H1 (cell line): ENCODE measurements around the gene SLC22A6.

Experiments
- BCL11A ChIP-seq, 2 experiments: IDR thresholded peaks; one replicate each; pipeline ENCODE4 v1.6.1; 2011; ENCODE audit warnings: low read depth in 2 of 2, low read length in 2 of 2, mild to moderate bottlenecking in 2 of 2
- BRCA1 ChIP-seq: IDR thresholded peaks from 2 replicates; pipeline ENCODE4 v1.6.1; 2012; ENCODE audit warnings: low read depth, low read length, improper control_type of control experiment
- CBX8 ChIP-seq: fragments of 300-800, 300-1000 bp; sonication (generic); IDR thresholded peaks from 2 replicates; pipeline ENCODE4 v1.7.1; 2016; ENCODE audit warnings: low read depth, low read length, borderline replicate concordance
- EGR1 ChIP-seq: IDR thresholded peaks from 2 replicates; pipeline ENCODE4 v1.6.1; 2011; ENCODE audit warnings: low read depth, low read length, borderline replicate concordance
- EZH2 ChIP-seq: fragments of 200-600 bp; sonication (generic); IDR thresholded peaks from 2 replicates; pipeline ENCODE4 v1.7.1; 2012; ENCODE audit warnings: low read depth, mild to moderate bottlenecking, moderate library complexity, low read length, inconsistent platforms; ENCODE audit not compliant: severe bottlenecking
- FOSL1 ChIP-seq: IDR thresholded peaks from 2 replicates; pipeline ENCODE4 v1.6.1; 2011; ENCODE audit warnings: mild to moderate bottlenecking, low read depth, low read length, moderate library complexity; ENCODE audit not compliant: insufficient read depth
- MAFK ChIP-seq: IDR thresholded peaks from 2 replicates; pipeline ENCODE4 v1.6.1; 2012; ENCODE audit warnings: low read depth, mild to moderate bottlenecking, improper control_type of control experiment, low read length
- POLR2A ChIP-seq, 2 experiments: IDR thresholded peaks; 1 replicate in 1 of 2; 2 replicates in 1 of 2; pipeline ENCODE4 v1.6.1; 2011; ENCODE audit warnings: low read depth in 2 of 2, low read length in 2 of 2, mild to moderate bottlenecking in 2 of 2; ENCODE audit errors: control extremely low read depth in 1 of 2
- POLR2AphosphoS5 ChIP-seq: IDR thresholded peaks from 2 replicates; pipeline ENCODE4 v1.6.1; 2011; ENCODE audit warnings: low read depth, low read length
- RFX5 ChIP-seq: IDR thresholded peaks from 2 replicates; pipeline ENCODE4 v1.6.1; 2011; ENCODE audit warnings: low read depth, low read length, improper control_type of control experiment, borderline replicate concordance
- SIRT6 ChIP-seq: IDR thresholded peaks from one replicate; pipeline ENCODE4 v1.7.1; 2012; ENCODE audit warnings: low read length, inconsistent platforms
- SP1 ChIP-seq: IDR thresholded peaks from 2 replicates; pipeline ENCODE4 v1.6.1; 2011; ENCODE audit warnings: low read depth, low read length
- TF ChIP-seq, protein P1 (sequence below), 3 experiments: IDR thresholded peaks; 1 replicate in 2 of 3; 2 replicates in 1 of 3; pipeline versions ENCODE4 v1.5.1 to v1.6.1; 2011; ENCODE audit warnings: low read length in 3 of 3, mild to moderate bottlenecking in 3 of 3, inconsistent platforms in 2 of 3, low read depth in 1 of 3, moderate library complexity in 1 of 3; ENCODE audit not compliant: insufficient read depth in 1 of 3; ENCODE audit errors: control extremely low read depth in 1 of 3
- TF ChIP-seq, protein P2 (sequence below): IDR thresholded peaks from 2 replicates; pipeline ENCODE4 v1.6.1; 2012; ENCODE audit warnings: inconsistent platforms

DNA sequence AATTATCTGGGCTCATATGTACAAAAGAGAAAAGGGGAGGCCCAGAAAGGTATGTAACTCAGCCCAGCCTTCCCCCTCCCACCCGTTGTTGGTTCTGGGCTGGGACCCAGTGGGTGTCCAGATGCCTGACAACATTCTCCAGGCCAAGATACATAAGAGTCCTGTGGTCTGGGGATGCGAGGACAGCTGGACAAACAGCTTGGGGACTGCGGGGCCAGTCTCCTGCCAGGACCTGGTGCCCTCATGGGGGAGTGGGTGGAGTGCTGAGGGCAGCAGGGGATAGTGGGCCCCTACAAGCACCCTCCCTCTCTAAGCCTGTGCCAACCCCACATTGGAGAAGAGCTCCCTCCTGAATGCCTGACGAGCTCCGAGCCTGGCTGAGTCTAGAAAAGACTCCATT is 3.5 kb upstream of the SLC22A6 start:
- TF ChIP-seq FOSL1 (no peak), SP1 (no peak), POLR2A (IDR thresholded peaks at IDR 0.05; ENCODE audit: control extremely low read depth in 1 of 2, low read depth in 2 of 2, low read length in 2 of 2) (no peak), CBX8 (no peak), POLR2AphosphoS5 (no peak), RFX5 (no peak), BRCA1 (no peak), EGR1 (no peak), SIRT6 (no peak), EZH2 (no peak), BCL11A (IDR thresholded peaks at IDR 0.05; ENCODE audit: low read depth in 2 of 2, low read length in 2 of 2) (no peak), MAFK (no peak)
- TF ChIP-seq, protein P1, sequence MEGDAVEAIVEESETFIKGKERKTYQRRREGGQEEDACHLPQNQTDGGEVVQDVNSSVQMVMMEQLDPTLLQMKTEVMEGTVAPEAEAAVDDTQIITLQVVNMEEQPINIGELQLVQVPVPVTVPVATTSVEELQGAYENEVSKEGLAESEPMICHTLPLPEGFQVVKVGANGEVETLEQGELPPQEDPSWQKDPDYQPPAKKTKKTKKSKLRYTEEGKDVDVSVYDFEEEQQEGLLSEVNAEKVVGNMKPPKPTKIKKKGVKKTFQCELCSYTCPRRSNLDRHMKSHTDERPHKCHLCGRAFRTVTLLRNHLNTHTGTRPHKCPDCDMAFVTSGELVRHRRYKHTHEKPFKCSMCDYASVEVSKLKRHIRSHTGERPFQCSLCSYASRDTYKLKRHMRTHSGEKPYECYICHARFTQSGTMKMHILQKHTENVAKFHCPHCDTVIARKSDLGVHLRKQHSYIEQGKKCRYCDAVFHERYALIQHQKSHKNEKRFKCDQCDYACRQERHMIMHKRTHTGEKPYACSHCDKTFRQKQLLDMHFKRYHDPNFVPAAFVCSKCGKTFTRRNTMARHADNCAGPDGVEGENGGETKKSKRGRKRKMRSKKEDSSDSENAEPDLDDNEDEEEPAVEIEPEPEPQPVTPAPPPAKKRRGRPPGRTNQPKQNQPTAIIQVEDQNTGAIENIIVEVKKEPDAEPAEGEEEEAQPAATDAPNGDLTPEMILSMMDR (IDR thresholded peaks at IDR 0.05; ENCODE audit: control extremely low read depth in 1 of 3, insufficient read depth in 1 of 3, low read depth in 1 of 3, low read length in 3 of 3): no peak
- TF ChIP-seq, protein P2, sequence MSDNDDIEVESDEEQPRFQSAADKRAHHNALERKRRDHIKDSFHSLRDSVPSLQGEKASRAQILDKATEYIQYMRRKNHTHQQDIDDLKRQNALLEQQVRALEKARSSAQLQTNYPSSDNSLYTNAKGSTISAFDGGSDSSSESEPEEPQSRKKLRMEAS: no peak
